ENCODE measurements around the gene VEGFC. TPM values are rescaled to one million over a fixed set of nuclear protein-coding genes. Genes with fewer than 3 reads are reported as not detected.

The VEGFC gene
- total and polyA plus RNA-seq, 10 of the 15 experiments (the other 5 are each of a cell fraction or from before 2014, with no cell fraction given), result 0.03 to 0.04 TPM; not detected in 8

GRCh38 chr4:176780995-176781738 is 11.6 kb downstream of the VEGFC start:
- in situ Hi-C loops (cut with MboI) (no loop called here), intact Hi-C loops (cut with micrococcal nuclease; ENCODE audit: unreplicated experiment) (no loop called here)
- FAIRE-seq (no peak), DNase-seq (ENCODE audit: low read depth, low spot score) (no peak), ATAC-seq (no peak)
- no peak overlapping the region for H3K9ac ChIP-seq (ENCODE audit: control insufficient read depth, insufficient read depth, low read length)
- no TSS peak for BruUV-seq (replicated peaks)
- H2AFZ ChIP-seq (ENCODE audit: control insufficient read depth, low read depth, low read length), result no peak overlapping the region
- H3K36me3 ChIP-seq (ENCODE audit: control insufficient read depth in 2 of 2, insufficient read depth in 2 of 2, low read length in 1 of 2), result no peaks in the 10 kb centered on the region
- CTCF ChIA-PET, result interaction anchor here (0.8 kb wide), 1 partner anchor 11 kb away, joined by 3 read pairs; no protein-coding TSS in a partner anchor
- no peaks in the 10 kb centered on the region for H3K79me2 ChIP-seq (ENCODE audit: control insufficient read depth, insufficient read depth, low read length)
- no peak overlapping the region for H3K4me3 ChIP-seq
- no peaks in the 10 kb centered on the region for H3K9me3 ChIP-seq (replicated peaks; ENCODE audit: control insufficient read depth, insufficient read depth, low read length)
- WGBS (ENCODE audit: insufficient coverage, insufficient replicate concordance, low lambda C conversion rate, missing lambda C conversion rate), result 22% methylated on average over 1 of the region's 1 CpG
- RAD21 ChIA-PET (ENCODE audit: unreplicated experiment), result no interaction called here
- no peaks in the 10 kb centered on the region for H4K20me1 ChIP-seq (ENCODE audit: control insufficient read depth, insufficient read depth)
- no peaks in the 10 kb centered on the region for H3K27me3 ChIP-seq (replicated peaks in 1 of 2; ENCODE audit: control insufficient read depth in 2 of 2, insufficient read depth in 2 of 2, low read length in 1 of 2)
- no peak overlapping the region for H3K4me2 ChIP-seq (ENCODE audit: control insufficient read depth, insufficient read depth)
- no peaks in the 10 kb centered on the region for H3K4me1 ChIP-seq (ENCODE audit: control insufficient read depth, insufficient read depth, low read length)
- TF ChIP-seq KLF5 (IDR thresholded peaks at IDR 0.05; ENCODE audit: partially characterized antibody), result no peak
- POLR2A ChIA-PET, result no interaction called here
- SMC1A ChIA-PET (ENCODE audit: uncharacterized antibody, unreplicated experiment), result no interaction called here
- no peak overlapping the region for H3K27ac ChIP-seq (ENCODE audit: control insufficient read depth, insufficient read depth)

GRCh38 chr4:176779421-176779820 is 13.3 kb downstream of the VEGFC start:
- no peaks in the 10 kb centered on the region for H3K79me2 ChIP-seq (ENCODE audit: control insufficient read depth, insufficient read depth, low read length)
- 39% methylated on average over 4 of the region's 4 CpGs for WGBS (ENCODE audit: insufficient coverage, insufficient replicate concordance, low lambda C conversion rate, missing lambda C conversion rate)
- H3K27ac ChIP-seq (ENCODE audit: control insufficient read depth, insufficient read depth), result no peak overlapping the region
- H3K4me3 ChIP-seq, result no peak overlapping the region
- no peak for ATAC-seq
- no peak for DNase-seq (ENCODE audit: low read depth, low spot score)
- no peaks in the 10 kb centered on the region for H3K9me3 ChIP-seq (replicated peaks; ENCODE audit: control insufficient read depth, insufficient read depth, low read length)
- CTCF ChIA-PET, result no interaction called here
- H3K9ac ChIP-seq (ENCODE audit: control insufficient read depth, insufficient read depth, low read length), result no peak overlapping the region
- H3K27me3 ChIP-seq (replicated peaks in 1 of 2; ENCODE audit: control insufficient read depth in 2 of 2, insufficient read depth in 2 of 2, low read length in 1 of 2), result no peaks in the 10 kb centered on the region
- no peak overlapping the region for H3K4me2 ChIP-seq (ENCODE audit: control insufficient read depth, insufficient read depth)
- POLR2A ChIA-PET, result no interaction called here
- H4K20me1 ChIP-seq (ENCODE audit: control insufficient read depth, insufficient read depth), result no peaks in the 10 kb centered on the region
- H2AFZ ChIP-seq (ENCODE audit: control insufficient read depth, low read depth, low read length), result no peak overlapping the region
- in situ Hi-C loops (cut with MboI) (no loop called here), intact Hi-C loops (cut with micrococcal nuclease; ENCODE audit: unreplicated experiment) (no loop called here)
- no peak for TF ChIP-seq ZBTB4 (CRISPR knock-in tag; IDR thresholded peaks at IDR 0.05)
- SMC1A ChIA-PET (ENCODE audit: uncharacterized antibody, unreplicated experiment), result interaction anchor here (0.9 kb wide), 1 partner anchor 510 kb away, joined by 3 read pairs; no protein-coding TSS in a partner anchor
- no peaks in the 10 kb centered on the region for H3K4me1 ChIP-seq (ENCODE audit: control insufficient read depth, insufficient read depth, low read length)
- RAD21 ChIA-PET (ENCODE audit: unreplicated experiment), result no interaction called here
- BruUV-seq (replicated peaks), result no TSS peak
- no peak for FAIRE-seq
- H3K36me3 ChIP-seq (ENCODE audit: control insufficient read depth in 2 of 2, insufficient read depth in 2 of 2, low read length in 1 of 2), result no peaks in the 10 kb centered on the region
